ENCODE measurements around the gene BAZ1B.

DNA sequence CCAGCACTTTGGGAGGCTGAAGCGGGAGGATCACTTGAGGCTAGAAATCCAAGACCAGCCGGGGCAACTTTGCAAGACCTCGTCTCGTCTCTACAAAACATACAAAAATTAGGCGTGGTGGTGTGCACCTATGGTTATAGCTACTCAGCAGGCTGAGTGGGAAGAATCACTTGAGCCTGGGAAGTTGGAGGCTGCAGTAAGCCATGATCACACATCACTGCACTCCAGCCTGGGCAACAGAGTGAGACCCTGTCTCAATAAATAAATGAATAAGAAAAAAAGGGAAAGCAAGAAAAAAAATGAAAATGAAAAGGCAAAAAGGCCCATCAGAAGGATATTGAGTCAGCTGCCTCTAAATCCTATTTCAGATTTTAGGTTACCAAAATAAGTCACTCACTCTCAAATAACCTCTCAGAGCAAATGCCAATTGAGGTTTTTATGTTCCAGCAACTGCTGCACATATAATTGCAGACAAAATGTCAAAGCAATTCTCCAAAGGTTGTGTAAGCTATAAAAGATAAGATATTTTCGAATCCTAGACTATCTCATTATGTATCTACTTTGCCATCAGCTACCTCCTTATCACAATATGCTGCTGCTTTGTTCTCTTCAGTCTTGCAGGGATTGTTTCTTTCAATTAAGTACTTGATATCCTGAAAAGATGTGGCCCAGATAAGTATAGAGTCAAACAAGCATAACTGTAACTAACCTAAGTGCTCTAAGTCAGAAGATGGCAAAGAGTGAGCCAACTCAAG, 4.7 kb downstream of the BAZ1B start:
- TF ChIP-seq, protein P1, sequence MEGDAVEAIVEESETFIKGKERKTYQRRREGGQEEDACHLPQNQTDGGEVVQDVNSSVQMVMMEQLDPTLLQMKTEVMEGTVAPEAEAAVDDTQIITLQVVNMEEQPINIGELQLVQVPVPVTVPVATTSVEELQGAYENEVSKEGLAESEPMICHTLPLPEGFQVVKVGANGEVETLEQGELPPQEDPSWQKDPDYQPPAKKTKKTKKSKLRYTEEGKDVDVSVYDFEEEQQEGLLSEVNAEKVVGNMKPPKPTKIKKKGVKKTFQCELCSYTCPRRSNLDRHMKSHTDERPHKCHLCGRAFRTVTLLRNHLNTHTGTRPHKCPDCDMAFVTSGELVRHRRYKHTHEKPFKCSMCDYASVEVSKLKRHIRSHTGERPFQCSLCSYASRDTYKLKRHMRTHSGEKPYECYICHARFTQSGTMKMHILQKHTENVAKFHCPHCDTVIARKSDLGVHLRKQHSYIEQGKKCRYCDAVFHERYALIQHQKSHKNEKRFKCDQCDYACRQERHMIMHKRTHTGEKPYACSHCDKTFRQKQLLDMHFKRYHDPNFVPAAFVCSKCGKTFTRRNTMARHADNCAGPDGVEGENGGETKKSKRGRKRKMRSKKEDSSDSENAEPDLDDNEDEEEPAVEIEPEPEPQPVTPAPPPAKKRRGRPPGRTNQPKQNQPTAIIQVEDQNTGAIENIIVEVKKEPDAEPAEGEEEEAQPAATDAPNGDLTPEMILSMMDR (conservative IDR thresholded peaks at IDR 0.05; ENCODE audit: low read length), result no peak
- no peak for TF ChIP-seq EZH2phosphoT487 (IDR thresholded peaks at IDR 0.05; ENCODE audit: borderline replicate concordance)
